SU-DHL-6 (cell line): ENCODE data around the gene CYSLTR1.

Source experiments
- H2AFZ ChIP-seq: fragments of 200-600 bp; sonication (generic); 2 replicates; pipeline ENCODE4 v1.6.1; 2014; ENCODE audit warnings: low read depth, mild to moderate bottlenecking, moderate library complexity, mixed read lengths, antibody characterized with exemption, low read length; ENCODE audit not compliant: severe bottlenecking
- H3F3A ChIP-seq: fragments of 200-600 bp; shearing (Covaris generic); 2 replicates; pipeline ENCODE4 v1.6.0; 2016; ENCODE audit warnings: antibody characterized with exemption, mild to moderate bottlenecking; ENCODE audit not compliant: insufficient read depth
- H3K27ac ChIP-seq: fragments of 200-600 bp; sonication (generic); 2 replicates; pipeline ENCODE4 v1.5.1; 2016; ENCODE audit warnings: low read depth, mild to moderate bottlenecking, low read length, moderate library complexity, mixed read lengths
- H3K27me3 ChIP-seq: fragments of 200-600 bp; sonication (generic), shearing (Covaris generic); 2 replicates; pipeline ENCODE4 v1.6.0; 2014; ENCODE audit warnings: mild to moderate bottlenecking, low read length
- H3K36me3 ChIP-seq: fragments of 200-600 bp; sonication (generic); 2 replicates; pipeline ENCODE4 v1.6.1; 2014; ENCODE audit warnings: mild to moderate bottlenecking, low read length, mixed read lengths
- H3K4me2 ChIP-seq: fragments of 300-600, 200-600 bp; shearing (Covaris generic), sonication (generic); 2 replicates; pipeline ENCODE4 v1.6.0; 2014; ENCODE audit warnings: low read length, low read depth, mild to moderate bottlenecking; ENCODE audit not compliant: poor library complexity, severe bottlenecking
- H3K4me3 ChIP-seq: fragments of 200-600 bp; sonication (generic); 2 replicates; pipeline ENCODE4 v1.5.1; 2014; ENCODE audit warnings: antibody characterized with exemption, low read length, mild to moderate bottlenecking, mixed read lengths; ENCODE audit not compliant: insufficient read depth, poor library complexity, severe bottlenecking
- H3K79me2 ChIP-seq: fragments of 200-600 bp; sonication (generic); 2 replicates; pipeline ENCODE4 v1.6.1; 2014; ENCODE audit warnings: mild to moderate bottlenecking, low read length, moderate library complexity; ENCODE audit not compliant: insufficient read depth
- H3K9ac ChIP-seq: fragments of 200-600 bp; sonication (generic); 2 replicates; pipeline ENCODE4 v1.7.0; 2014; ENCODE audit warnings: mild to moderate bottlenecking, low read length
- H3K9me2 ChIP-seq: fragments of 200-600 bp; sonication (generic); replicated peaks from 2 replicates; pipeline ENCODE4 v1.6.1; 2014; ENCODE audit warnings: low read length; ENCODE audit not compliant: insufficient read depth
- H3K9me3 ChIP-seq: fragments of 200-600 bp; sonication (generic); 2 replicates; pipeline ENCODE4 v1.6.1; 2014; ENCODE audit warnings: low read length, mixed read lengths; ENCODE audit not compliant: insufficient read depth
- H4K20me1 ChIP-seq: fragments of 200-600 bp; sonication (generic); 2 replicates; pipeline ENCODE4 v1.6.1; 2014; ENCODE audit warnings: low read depth, mild to moderate bottlenecking, antibody characterized with exemption, low read length, moderate library complexity, mixed read lengths
- CTCF ChIP-seq: fragments of 200-600 bp; sonication (generic); IDR thresholded peaks from one replicate; pipeline ENCODE4 v1.5.1; 2017; ENCODE audit warnings: antibody characterized with exemption, mild to moderate bottlenecking, low read length, moderate library complexity; ENCODE audit not compliant: insufficient read depth, poor library complexity, severe bottlenecking
- EZH2phosphoT487 ChIP-seq: fragments of 200-600 bp; sonication (generic), shearing (Covaris generic); conservative IDR thresholded peaks from 2 replicates; pipeline ENCODE4 v1.6.1; 2018; ENCODE audit warnings: mild to moderate bottlenecking, antibody characterized with exemption, low read length, moderate library complexity, mixed read lengths

The CYSLTR1 gene

GRCh38 chrX:78316265-78316664, 11.1 kb downstream of the CYSLTR1 start:
- H3K36me3 ChIP-seq: no peaks in the 10 kb centered on the region
- no peaks in the 10 kb centered on the region for H3F3A ChIP-seq
- no peak overlapping the region for H3K27ac ChIP-seq
- H4K20me1 ChIP-seq: no peaks in the 10 kb centered on the region
- no peak overlapping the region for H3K4me3 ChIP-seq
- no peaks in the 10 kb centered on the region for H3K9me3 ChIP-seq
- no peak overlapping the region for H2AFZ ChIP-seq
- TF ChIP-seq CTCF (no peak), EZH2phosphoT487 (no peak)
- no peaks in the 10 kb centered on the region for H3K79me2 ChIP-seq
- no peak overlapping the region for H3K9ac ChIP-seq
- H3K4me2 ChIP-seq: no peak overlapping the region
- no peaks in the 10 kb centered on the region for H3K27me3 ChIP-seq
- H3K9me2 ChIP-seq: no peaks in the 10 kb centered on the region

- Histone ChIP-seq H3K9ac (no peak overlapping the region), H3K9me2 (no peaks in the 10 kb centered on the region), H3K27ac (no peak overlapping the region), H3K9me3 (no peaks in the 10 kb centered on the region), H3K36me3 (no peaks in the 10 kb centered on the region), H4K20me1 (no peaks in the 10 kb centered on the region), H3K27me3 (no peaks in the 10 kb centered on the region), H3K79me2 (no peaks in the 10 kb centered on the region), H3F3A (no peaks in the 10 kb centered on the region), H2AFZ (no peak overlapping the region), H3K4me3 (no peak overlapping the region), H3K4me2 (no peak overlapping the region)
- TF ChIP-seq EZH2phosphoT487 (no peak), CTCF (no peak)
Measured at GRCh38 chrX:78315745-78316144, 11.7 kb downstream of the CYSLTR1 start.

- no peaks in the 10 kb centered on the region for H3K79me2 ChIP-seq
- H3K4me2 ChIP-seq: no peak overlapping the region
Measured at GRCh38 chrX:78314561-78314960, 12.8 kb downstream of the CYSLTR1 start.

More at GRCh38 chrX:78314561-78314960, 12.8 kb downstream of the CYSLTR1 start:
- Histone ChIP-seq H3K36me3 (no peaks in the 10 kb centered on the region), H3K27ac (no peak overlapping the region), H3K9me3 (no peaks in the 10 kb centered on the region), H3K9me2 (no peaks in the 10 kb centered on the region), H3F3A (no peaks in the 10 kb centered on the region), H3K9ac (no peak overlapping the region), H3K4me3 (no peak overlapping the region), H4K20me1 (no peaks in the 10 kb centered on the region), H2AFZ (no peak overlapping the region), H3K27me3 (no peaks in the 10 kb centered on the region)
- no peak for TF ChIP-seq EZH2phosphoT487
- TF ChIP-seq CTCF: no peak
